ENCODE data around the gene STXBP5.
A peak's percentile ranks its signal among the peaks of the same experiment; 100 is the strongest.

Gene STXBP5

DNA sequence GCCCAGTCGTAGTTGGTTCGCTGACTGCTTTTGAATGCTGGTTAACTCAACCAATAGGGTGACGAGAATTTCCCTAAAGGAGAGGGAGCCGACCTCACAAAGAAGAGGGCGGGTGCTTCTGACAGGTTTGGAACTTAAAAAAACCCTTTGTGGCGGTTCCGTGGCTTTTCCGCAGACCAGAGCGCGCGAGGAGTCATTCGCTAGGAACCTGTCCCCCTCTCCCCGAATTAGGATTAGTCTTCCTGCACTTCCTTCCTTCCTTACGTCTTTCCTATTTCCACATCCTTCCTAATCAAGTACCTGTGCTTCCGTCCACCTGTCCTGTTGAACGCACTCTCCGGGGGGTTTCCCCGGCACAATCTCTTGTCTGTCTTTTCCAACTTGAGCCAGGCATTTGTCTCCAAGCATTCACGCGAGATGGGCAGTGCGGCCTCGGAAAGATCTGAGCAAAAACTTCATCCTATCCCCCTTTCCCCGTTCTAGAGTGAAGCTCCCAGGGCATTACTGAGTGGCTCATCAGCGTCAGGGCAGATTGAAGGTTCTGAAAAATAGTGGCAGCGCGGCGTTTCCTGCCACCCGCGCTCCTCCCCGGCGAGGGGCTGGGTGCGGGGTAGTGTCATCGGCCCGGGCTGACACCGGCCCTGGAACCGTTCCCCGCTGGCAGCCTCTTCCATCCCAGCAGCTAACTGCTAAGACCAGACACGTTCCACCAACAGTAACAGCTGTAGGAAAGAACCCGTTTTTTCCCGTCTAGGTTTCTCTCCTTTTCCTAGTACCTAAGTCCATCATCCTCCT, 1.5 kb upstream of the STXBP5 start:
- peak overlapping the region; percentile 77 for H3K27ac ChIP-seq (ENCODE audit: low read length)
- H4K20me1 ChIP-seq (ENCODE audit: insufficient read depth, low read length) = no peaks in the 10 kb centered on the region
- H3K9me3 ChIP-seq (replicated peaks; ENCODE audit: insufficient read depth, low read length) = no peaks in the 10 kb centered on the region
- no peaks in the 10 kb centered on the region for H3K4me1 ChIP-seq (ENCODE audit: low read length)
- H3K9ac ChIP-seq (ENCODE audit: low read length) = peak overlapping the region; percentile 66
- no peaks in the 10 kb centered on the region for H3K27me3 ChIP-seq (replicated peaks; ENCODE audit: insufficient read depth, low read length)
- H3K9me2 ChIP-seq (replicated peaks; ENCODE audit: insufficient read depth, low read length) = no peaks in the 10 kb centered on the region
- no peak for TF ChIP-seq EZH2phosphoT487 (IDR thresholded peaks at IDR 0.05; ENCODE audit: low read length)
- TF ChIP-seq, protein P1, sequence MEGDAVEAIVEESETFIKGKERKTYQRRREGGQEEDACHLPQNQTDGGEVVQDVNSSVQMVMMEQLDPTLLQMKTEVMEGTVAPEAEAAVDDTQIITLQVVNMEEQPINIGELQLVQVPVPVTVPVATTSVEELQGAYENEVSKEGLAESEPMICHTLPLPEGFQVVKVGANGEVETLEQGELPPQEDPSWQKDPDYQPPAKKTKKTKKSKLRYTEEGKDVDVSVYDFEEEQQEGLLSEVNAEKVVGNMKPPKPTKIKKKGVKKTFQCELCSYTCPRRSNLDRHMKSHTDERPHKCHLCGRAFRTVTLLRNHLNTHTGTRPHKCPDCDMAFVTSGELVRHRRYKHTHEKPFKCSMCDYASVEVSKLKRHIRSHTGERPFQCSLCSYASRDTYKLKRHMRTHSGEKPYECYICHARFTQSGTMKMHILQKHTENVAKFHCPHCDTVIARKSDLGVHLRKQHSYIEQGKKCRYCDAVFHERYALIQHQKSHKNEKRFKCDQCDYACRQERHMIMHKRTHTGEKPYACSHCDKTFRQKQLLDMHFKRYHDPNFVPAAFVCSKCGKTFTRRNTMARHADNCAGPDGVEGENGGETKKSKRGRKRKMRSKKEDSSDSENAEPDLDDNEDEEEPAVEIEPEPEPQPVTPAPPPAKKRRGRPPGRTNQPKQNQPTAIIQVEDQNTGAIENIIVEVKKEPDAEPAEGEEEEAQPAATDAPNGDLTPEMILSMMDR (IDR thresholded peaks at IDR 0.05; ENCODE audit: low read length) = no peak
- no peak for TF ChIP-seq EZH2 (optimal IDR thresholded peaks at IDR 0.05; ENCODE audit: low read depth, low read length)
- peak overlapping the region; percentile 78 for H2AFZ ChIP-seq (ENCODE audit: low read length)
- DNase-seq = peak; percentile 88
- H3K4me2 ChIP-seq (ENCODE audit: low read depth, low read length) = peak overlapping the region; percentile 72
- no peaks in the 10 kb centered on the region for H3K79me2 ChIP-seq (ENCODE audit: low read length)
- peak overlapping the region; percentile 72 for H3K4me3 ChIP-seq (ENCODE audit: low read length)
- peaks cover 12% of the 10 kb centered on the region for H3F3A ChIP-seq (ENCODE audit: insufficient read depth, low read length)
- H3K36me3 ChIP-seq (replicated peaks; ENCODE audit: insufficient read depth, low read length) = no peaks in the 10 kb centered on the region

DNA sequence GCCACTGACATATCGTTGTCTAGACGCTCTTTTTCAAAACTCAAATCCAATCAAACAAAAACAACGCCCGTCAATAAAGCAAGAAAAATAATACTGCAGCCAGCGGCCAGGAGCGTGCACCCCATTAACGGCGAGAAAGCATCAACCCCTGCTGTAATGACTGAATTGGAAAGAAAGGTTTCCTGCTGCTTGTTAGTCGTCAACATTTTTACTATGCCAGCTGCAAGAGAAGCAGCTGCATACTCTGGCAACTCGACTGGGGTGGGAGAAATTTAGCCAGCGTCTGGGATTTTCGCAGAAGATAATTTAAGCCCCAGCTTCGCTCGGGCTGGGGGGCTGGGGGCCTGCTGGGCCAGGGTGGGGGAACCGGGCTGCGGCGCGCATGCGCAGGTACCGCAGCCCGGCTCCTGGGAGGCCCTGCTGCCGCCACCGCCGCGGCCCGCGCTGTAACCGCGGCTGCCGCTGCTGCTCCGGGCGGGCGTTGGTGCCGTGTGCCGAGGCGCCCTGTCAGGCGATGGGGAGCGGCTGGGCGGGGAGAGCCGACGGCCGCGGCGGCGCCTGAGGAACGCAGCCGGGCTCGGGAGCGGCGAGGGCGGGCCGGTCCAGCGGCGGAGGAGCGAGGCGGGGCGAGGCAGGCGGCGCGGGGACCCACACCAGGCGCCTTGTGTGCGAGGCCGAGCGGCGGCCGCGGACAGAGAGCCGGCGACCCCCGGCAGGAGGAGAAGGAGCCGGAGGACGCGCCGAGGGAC, 732 bp upstream of the STXBP5 start:
- TF ChIP-seq, protein P1 (IDR thresholded peaks at IDR 0.05; ENCODE audit: low read length) = no peak
- no peak for TF ChIP-seq EZH2 (optimal IDR thresholded peaks at IDR 0.05; ENCODE audit: low read depth, low read length)
- no peak for TF ChIP-seq EZH2phosphoT487 (IDR thresholded peaks at IDR 0.05; ENCODE audit: low read length)
- no peaks in the 10 kb centered on the region for H3K9me3 ChIP-seq (replicated peaks; ENCODE audit: insufficient read depth, low read length)
- H3K79me2 ChIP-seq (ENCODE audit: low read length) = no peaks in the 10 kb centered on the region
- H2AFZ ChIP-seq (ENCODE audit: low read length) = peak overlapping the region; percentile 78
- H3K27me3 ChIP-seq (replicated peaks; ENCODE audit: insufficient read depth, low read length) = no peaks in the 10 kb centered on the region
- DNase-seq = peak; percentile 67
- no peaks in the 10 kb centered on the region for H3K9me2 ChIP-seq (replicated peaks; ENCODE audit: insufficient read depth, low read length)
- peak overlapping the region; percentile 66 for H3K9ac ChIP-seq (ENCODE audit: low read length)
- peaks cover 12% of the 10 kb centered on the region for H3F3A ChIP-seq (ENCODE audit: insufficient read depth, low read length)
- no peaks in the 10 kb centered on the region for H3K4me1 ChIP-seq (ENCODE audit: low read length)
- no peaks in the 10 kb centered on the region for H4K20me1 ChIP-seq (ENCODE audit: insufficient read depth, low read length)
- H3K27ac ChIP-seq (ENCODE audit: low read length) = peak overlapping the region; percentile 77
- H3K4me2 ChIP-seq (ENCODE audit: low read depth, low read length) = peak overlapping the region; percentile 72; the same call in 1 of the 2 replicates
- H3K4me3 ChIP-seq (ENCODE audit: low read length) = peak overlapping the region; percentile 72
- no peaks in the 10 kb centered on the region for H3K36me3 ChIP-seq (replicated peaks; ENCODE audit: insufficient read depth, low read length)

DNA sequence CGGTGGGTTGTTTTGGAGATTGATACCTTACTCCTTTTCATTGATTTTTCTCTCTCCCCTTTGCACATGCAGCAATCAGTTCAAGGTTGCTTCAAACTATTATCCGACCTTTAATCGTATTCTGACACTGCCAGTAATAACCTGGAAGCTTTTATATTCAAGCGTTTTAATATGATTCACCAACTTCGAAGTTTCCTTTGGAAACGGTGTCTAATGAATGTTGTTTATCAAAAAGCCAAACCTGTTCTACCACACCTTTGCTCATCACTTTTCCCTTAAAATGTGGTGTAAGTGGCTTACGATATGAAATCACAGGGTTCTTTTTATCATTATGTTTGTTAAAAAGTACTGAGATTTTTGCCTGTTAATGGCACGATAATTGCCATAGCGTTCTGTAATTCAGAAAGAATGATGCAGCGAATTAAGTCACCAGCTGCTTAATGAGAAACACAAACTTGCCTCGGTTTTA, 660 bp downstream of the STXBP5 start:
- peaks cover 12% of the 10 kb centered on the region for H3F3A ChIP-seq (ENCODE audit: insufficient read depth, low read length)
- no peak for TF ChIP-seq EZH2 (optimal IDR thresholded peaks at IDR 0.05; ENCODE audit: low read depth, low read length)
- TF ChIP-seq EZH2phosphoT487 (IDR thresholded peaks at IDR 0.05; ENCODE audit: low read length) = no peak
- TF ChIP-seq, protein P1 (IDR thresholded peaks at IDR 0.05; ENCODE audit: low read length) = no peak
- H4K20me1 ChIP-seq (ENCODE audit: insufficient read depth, low read length) = no peaks in the 10 kb centered on the region
- H3K27me3 ChIP-seq (replicated peaks; ENCODE audit: insufficient read depth, low read length) = no peaks in the 10 kb centered on the region
- DNase-seq = no peak
- H3K79me2 ChIP-seq (ENCODE audit: low read length) = no peaks in the 10 kb centered on the region
- H3K9me2 ChIP-seq (replicated peaks; ENCODE audit: insufficient read depth, low read length) = no peaks in the 10 kb centered on the region
- no peak overlapping the region for H2AFZ ChIP-seq (ENCODE audit: low read length)
- H3K27ac ChIP-seq (ENCODE audit: low read length) = no peak overlapping the region
- no peaks in the 10 kb centered on the region for H3K4me1 ChIP-seq (ENCODE audit: low read length)
- H3K9me3 ChIP-seq (replicated peaks; ENCODE audit: insufficient read depth, low read length) = no peaks in the 10 kb centered on the region
- peak overlapping the region; percentile 87 for H3K4me3 ChIP-seq (ENCODE audit: low read length)
- H3K4me2 ChIP-seq (ENCODE audit: low read depth, low read length) = peak overlapping the region; percentile 85
- H3K9ac ChIP-seq (ENCODE audit: low read length) = peak overlapping the region; percentile 55; the same call in 1 of the 2 replicates
- H3K36me3 ChIP-seq (replicated peaks; ENCODE audit: insufficient read depth, low read length) = no peaks in the 10 kb centered on the region

All from MM.1S (cell line).